ENCODE results near the gene SLFN12L. TPM values are rescaled to one million over a fixed set of nuclear protein-coding genes. Genes with fewer than 3 reads are reported as not detected.

Gene SLFN12L
- total RNA-seq, 1 experiment from 2014 or later, result 2.7 TPM

- no TSS peak for BruUV-seq (replicated peaks)
- H3K9me3 ChIP-seq (ENCODE audit: low read depth, low read length, poor library complexity, severe bottlenecking), result no peaks in the 10 kb centered on the region
- no peak overlapping the region for H3K27ac ChIP-seq (ENCODE audit: low read depth, low read length, poor library complexity, severe bottlenecking)
- no peak overlapping the region for H3K4me3 ChIP-seq (ENCODE audit: low read depth, low read length, poor library complexity, severe bottlenecking)
- peaks cover 3% of the 10 kb centered on the region for H3K36me3 ChIP-seq (ENCODE audit: insufficient read depth, low read length, poor library complexity, severe bottlenecking)
- intact Hi-C loops (cut with micrococcal nuclease; ENCODE audit: unreplicated experiment), result no loop called here
- TF ChIP-seq EZH2 (IDR thresholded peaks at IDR 0.05; ENCODE audit: borderline replicate concordance, low read depth, low read length, poor library complexity, severe bottlenecking) (no peak), CTCF (conservative IDR thresholded peaks at IDR 0.05; ENCODE audit: low read depth, low read length) (no peak)
- peaks cover 3% of the 10 kb centered on the region for H3K4me1 ChIP-seq (ENCODE audit: insufficient read depth, low read length, poor library complexity, severe bottlenecking)
- no peak for DNase-seq (ENCODE audit: low spot score)
- CTCF ChIA-PET, result no interaction called here
- POLR2A ChIA-PET (ENCODE audit: low non-redundant PET), result no interaction called here
- H3K27me3 ChIP-seq (replicated peaks; ENCODE audit: insufficient read depth, low read depth, low read length, poor library complexity), result no peaks in the 10 kb centered on the region
Measured at GRCh38 chr17:35575759-35576158, 38.3 kb upstream of the SLFN12L start.

- ChIA-PET CTCF (no interaction called here), POLR2A (ENCODE audit: low non-redundant PET) (no interaction called here)
- no peak overlapping the region for H3K27ac ChIP-seq (ENCODE audit: low read depth, low read length, poor library complexity, severe bottlenecking)
- H3K27me3 ChIP-seq (replicated peaks; ENCODE audit: insufficient read depth, low read depth, low read length, poor library complexity), result no peaks in the 10 kb centered on the region
- no peaks in the 10 kb centered on the region for H3K4me1 ChIP-seq (ENCODE audit: insufficient read depth, low read length, poor library complexity, severe bottlenecking)
- intact Hi-C loops (cut with micrococcal nuclease; ENCODE audit: unreplicated experiment), result no loop called here
- H3K9me3 ChIP-seq (ENCODE audit: low read depth, low read length, poor library complexity, severe bottlenecking), result no peaks in the 10 kb centered on the region
- no peaks in the 10 kb centered on the region for H3K36me3 ChIP-seq (ENCODE audit: insufficient read depth, low read length, poor library complexity, severe bottlenecking)
- no peak for DNase-seq (ENCODE audit: low spot score)
- H3K4me3 ChIP-seq (ENCODE audit: low read depth, low read length, poor library complexity, severe bottlenecking), result peak overlapping the region; percentile 65
- no TSS peak for BruUV-seq (replicated peaks)
- TF ChIP-seq CTCF (conservative IDR thresholded peaks at IDR 0.05; ENCODE audit: low read depth, low read length) (no peak), EZH2 (IDR thresholded peaks at IDR 0.05; ENCODE audit: borderline replicate concordance, low read depth, low read length, poor library complexity, severe bottlenecking) (no peak)
Measured at GRCh38 chr17:35569405-35569804, 31.9 kb upstream of the SLFN12L start.

GRCh38 chr17:35568561-35568960, 31.1 kb upstream of the SLFN12L start:
- H3K4me3 ChIP-seq (ENCODE audit: low read depth, low read length, poor library complexity, severe bottlenecking), result peak overlapping the region; percentile 65
- intact Hi-C loops (cut with micrococcal nuclease; ENCODE audit: unreplicated experiment), result no loop called here
- DNase-seq (ENCODE audit: low spot score), result peak; percentile 15
- H3K4me1 ChIP-seq (ENCODE audit: insufficient read depth, low read length, poor library complexity, severe bottlenecking), result no peaks in the 10 kb centered on the region
- H3K9me3 ChIP-seq (ENCODE audit: low read depth, low read length, poor library complexity, severe bottlenecking), result no peaks in the 10 kb centered on the region
- H3K36me3 ChIP-seq (ENCODE audit: insufficient read depth, low read length, poor library complexity, severe bottlenecking), result no peaks in the 10 kb centered on the region
- TF ChIP-seq CTCF (conservative IDR thresholded peaks at IDR 0.05; ENCODE audit: low read depth, low read length) (no peak), EZH2 (IDR thresholded peaks at IDR 0.05; ENCODE audit: borderline replicate concordance, low read depth, low read length, poor library complexity, severe bottlenecking) (no peak)
- BruUV-seq (replicated peaks), result no TSS peak
- ChIA-PET POLR2A (ENCODE audit: low non-redundant PET) (no interaction called here), CTCF (interaction anchor here (0.7 kb wide), 1 partner anchor 10 kb away, joined by 3 read pairs; the partner anchor contains the start of gene PEX12)
- no peaks in the 10 kb centered on the region for H3K27me3 ChIP-seq (replicated peaks; ENCODE audit: insufficient read depth, low read depth, low read length, poor library complexity)
- peak overlapping the region; percentile 74 for H3K27ac ChIP-seq (ENCODE audit: low read depth, low read length, poor library complexity, severe bottlenecking)
